Urinary bladder (tissue), 4 donors: ENCODE data around the gene KIAA1210. TPM values are rescaled to one million over a fixed set of nuclear protein-coding genes. Genes with fewer than 3 reads are reported as not detected.
"Not testable (repeated sequence)": the region's sequence is repeated elsewhere in the genome, so short reads cannot be mapped to it uniquely, and the experiment has no call there.

Experiments used
- DNase-seq: peaks from one replicate; pipeline ENCODE4 v3.0.0-alpha.2; 2015; ENCODE audit errors: extremely low spot score
- H3K27ac ChIP-seq: one replicate; pipeline ENCODE4 v1.5.1; 2013; ENCODE audit warnings: low read depth, mild to moderate bottlenecking, moderate library complexity
- H3K36me3 ChIP-seq: one replicate; pipeline ENCODE4 v1.6.1; 2013; ENCODE audit warnings: mild to moderate bottlenecking, moderate library complexity; ENCODE audit not compliant: insufficient read depth
- H3K4me1 ChIP-seq: one replicate; pipeline ENCODE4 v1.6.1; 2013; ENCODE audit warnings: mild to moderate bottlenecking, moderate library complexity; ENCODE audit not compliant: insufficient read depth
- H3K4me3 ChIP-seq: one replicate; pipeline ENCODE4 v1.5.1; 2013; ENCODE audit warnings: low read depth, low read length
- WGBS: extraction: QIAGEN DNeasy Blood & Tissue Kit; methylation state at CpG from one replicate; pipeline ENCODE4 v1.1.7; 2013; 5-methylcytosine and 5-hydroxymethylcytosine counted together
- polyA plus RNA-seq: library from polyadenylated mRNA; stranded (reverse); fragments of 200-250 nt; gene quantifications from one replicate; pipeline ENCODE4 v1.2.3, GENCODE V29; 2013
- total RNA-seq: library from RNA; depleted of rRNA; stranded (reverse); fragments of >200 nt; gene quantifications from one replicate; pipeline ENCODE4 v1.2.3, GENCODE V29; 2014
- donor health status: healthy with polysubstance abuse.
- donor health status: healthy.

Gene KIAA1210
- total and polyA plus RNA-seq, 2 donors = 0.06 to 0.69 TPM

- no peak overlapping the region for H3K4me3 ChIP-seq
- no peak for DNase-seq
- WGBS = 92% methylated on average over 3 of the region's 3 CpGs
- no peaks in the 10 kb centered on the region for H3K4me1 ChIP-seq
- H3K36me3 ChIP-seq = no peaks in the 10 kb centered on the region
- H3K27ac ChIP-seq = no peak overlapping the region
Observed at GRCh38 chrX:119042040-119042439, 85.6 kb downstream of the KIAA1210 start.

GRCh38 chrX:119041175-119041574, 86.4 kb downstream of the KIAA1210 start:
- DNase-seq = no peak
- H3K36me3 ChIP-seq = no peaks in the 10 kb centered on the region
- no peak overlapping the region for H3K4me3 ChIP-seq
- 38% methylated on average over 4 of the region's 4 CpGs for WGBS
- H3K4me1 ChIP-seq = no peaks in the 10 kb centered on the region
- H3K27ac ChIP-seq = no peak overlapping the region

DNA sequence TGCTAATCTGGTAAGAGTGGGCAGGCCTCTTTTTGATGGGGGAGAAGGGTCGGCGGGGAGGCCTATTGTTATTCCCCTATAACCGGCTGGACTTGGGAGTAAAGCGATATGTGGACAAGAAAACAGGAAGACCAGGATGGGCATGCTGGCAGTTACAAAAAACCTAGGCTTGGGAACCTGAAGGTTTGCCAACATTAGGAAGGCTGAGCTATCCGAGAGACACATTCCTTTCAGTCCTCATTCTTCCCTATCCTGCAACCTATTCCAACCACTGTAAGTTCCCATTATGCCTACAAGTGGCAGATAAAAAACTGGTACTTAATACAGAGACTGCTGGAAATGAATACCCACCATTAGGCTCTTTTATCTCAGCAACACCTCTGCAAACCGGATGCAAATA, 87.2 kb downstream of the KIAA1210 start:
- 64% methylated on average over 6 of the region's 6 CpGs for WGBS
- Histone ChIP-seq H3K36me3 (no peaks in the 10 kb centered on the region), H3K27ac (no peak overlapping the region), H3K4me1 (no peaks in the 10 kb centered on the region), H3K4me3 (no peak overlapping the region)
- DNase-seq = no peak

GRCh38 chrX:119036107-119037029, 91.2 kb downstream of the KIAA1210 start:
- no peaks in the 10 kb centered on the region for H3K36me3 ChIP-seq
- H3K4me3 ChIP-seq = no peak overlapping the region
- DNase-seq = no peak
- H3K4me1 ChIP-seq = no peaks in the 10 kb centered on the region
- 86% methylated on average over 4 of the region's 4 CpGs for WGBS
- no peak overlapping the region for H3K27ac ChIP-seq

- Histone ChIP-seq H3K4me1 (no peaks in the 10 kb centered on the region), H3K36me3 (no peaks in the 10 kb centered on the region)
Observed at GRCh38 chrX:119030990-119031389, 96.6 kb downstream of the KIAA1210 start.

GRCh38 chrX:119029656-119030055, 98.0 kb downstream of the KIAA1210 start:
- H3K36me3 ChIP-seq, H3K27ac ChIP-seq, H3K4me1 ChIP-seq, H3K4me3 ChIP-seq, DNase-seq: not testable (repeated sequence)
- WGBS = 97% methylated on average over 10 of the region's 10 CpGs

More at GRCh38 chrX:119030990-119031389, 96.6 kb downstream of the KIAA1210 start:
- Histone ChIP-seq H3K27ac (no peak overlapping the region), H3K4me3 (no peak overlapping the region)
- DNase-seq = no peak

GRCh38 chrX:119028733-119029330, 98.8 kb downstream of the KIAA1210 start:
- no peaks in the 10 kb centered on the region for H3K36me3 ChIP-seq
- no peak overlapping the region for H3K4me3 ChIP-seq
- H3K27ac ChIP-seq = no peak overlapping the region
- no peak for DNase-seq
- WGBS = 87% methylated on average over 1 of the region's 1 CpG
- no peaks in the 10 kb centered on the region for H3K4me1 ChIP-seq

Other genes starting within 250 kb of the KIAA1210 start
- 3.4 TPM for gene LONRF3, start 153.2 kb downstream of the KIAA1210 start, total RNA-seq
- 7.4 TPM for gene LONRF3, start 153.2 kb downstream of the KIAA1210 start, polyA plus RNA-seq
- not detected for gene CT47C1, start 54.8 kb downstream of the KIAA1210 start, total RNA-seq
- not detected for gene CT47C1, start 54.8 kb downstream of the KIAA1210 start, polyA plus RNA-seq
- 179 TPM for gene PGRMC1, start 108.5 kb upstream of the KIAA1210 start, total RNA-seq
- gene PGRMC1, start 108.5 kb upstream of the KIAA1210 start, polyA plus RNA-seq = 136 TPM